Measurements from ENCODE around the gene ASAP3.

Gene ASAP3

DNA sequence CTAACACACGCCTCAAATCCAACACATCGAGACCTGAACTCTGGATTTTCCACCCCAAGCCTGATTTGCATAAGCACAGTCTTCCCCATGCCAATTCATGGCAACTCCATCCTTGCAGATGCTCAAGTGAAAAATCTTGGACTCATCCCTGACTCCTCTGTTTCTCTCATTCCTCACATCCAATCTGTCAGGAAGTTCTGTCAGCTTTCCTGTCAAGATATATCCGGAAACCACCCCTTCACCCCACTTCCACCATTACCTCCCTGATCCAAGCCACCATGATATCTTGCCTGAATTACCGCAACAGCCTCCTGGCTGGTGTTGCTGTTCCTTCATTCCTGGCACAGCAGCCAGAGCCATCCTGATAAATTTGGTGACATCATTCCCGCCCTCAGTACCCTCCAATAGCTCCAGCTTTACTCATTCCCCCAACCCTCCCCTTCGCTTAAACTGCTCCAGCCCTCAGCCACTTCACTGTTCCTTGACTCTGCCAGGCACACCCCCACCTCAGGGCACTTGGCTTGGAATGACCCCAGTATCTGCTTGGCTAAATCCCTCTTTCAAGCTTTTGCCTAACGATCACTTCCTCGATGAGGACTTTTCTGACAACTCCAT lies 76.9 kb downstream of the ASAP3 start (continued):
- TF ChIP-seq ZEB2 (tag by site-specific recombination; IDR thresholded peaks at IDR 0.05) (no peak), ZNF585B (tag by site-specific recombination; IDR thresholded peaks at IDR 0.05) (no peak), GLIS1 (tag by site-specific recombination; IDR thresholded peaks at IDR 0.05) (no peak), ZFHX2 (tag by site-specific recombination; conservative IDR thresholded peaks at IDR 0.05) (peak; percentile 19; the same call in 1 of the 2 replicates), GFI1B (tag by site-specific recombination; IDR thresholded peaks at IDR 0.05) (no peak), ZNF214 (tag by site-specific recombination; IDR thresholded peaks at IDR 0.05; ENCODE audit: borderline replicate concordance) (no peak), ZNF600 (tag by site-specific recombination; IDR thresholded peaks at IDR 0.05) (0 out of 2 replicates have a peak, but pooled peaks have one; percentile 29), MYNN (tag by site-specific recombination; IDR thresholded peaks at IDR 0.05; ENCODE audit: borderline replicate concordance) (no peak), SP7 (tag by site-specific recombination; IDR thresholded peaks at IDR 0.05) (0 out of 2 replicates have a peak, but pooled peaks have one; percentile 20), ZNF416 (tag by site-specific recombination; IDR thresholded peaks at IDR 0.05) (no peak), ZNF791 (tag by site-specific recombination; IDR thresholded peaks at IDR 0.05) (no peak), ZNF114 (tag by site-specific recombination; IDR thresholded peaks at IDR 0.05) (no peak), ZNF660 (tag by site-specific recombination; IDR thresholded peaks at IDR 0.05) (no peak)
- TF ChIP-seq, protein P1, sequence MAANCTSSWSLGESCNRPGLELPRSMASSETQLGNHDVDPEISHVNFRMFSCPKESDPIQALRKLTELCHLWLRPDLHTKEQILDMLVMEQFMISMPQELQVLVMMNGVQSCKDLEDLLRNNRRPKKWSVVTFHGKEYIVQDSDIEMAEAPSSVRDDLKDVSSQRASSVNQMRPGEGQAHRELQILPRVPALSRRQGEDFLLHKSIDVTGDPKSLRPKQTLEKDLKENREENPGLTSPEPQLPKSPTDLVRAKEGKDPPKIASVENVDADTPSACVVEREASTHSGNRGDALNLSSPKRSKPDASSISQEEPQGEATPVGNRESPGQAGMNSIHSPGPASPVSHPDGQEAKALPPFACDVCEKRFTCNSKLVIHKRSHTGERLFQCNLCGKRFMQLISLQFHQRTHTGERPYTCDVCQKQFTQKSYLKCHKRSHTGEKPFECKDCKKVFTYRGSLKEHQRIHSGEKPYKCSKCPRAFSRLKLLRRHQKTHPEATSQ (tag by site-specific recombination; IDR thresholded peaks at IDR 0.05): no peak
- TF ChIP-seq, protein P2, sequence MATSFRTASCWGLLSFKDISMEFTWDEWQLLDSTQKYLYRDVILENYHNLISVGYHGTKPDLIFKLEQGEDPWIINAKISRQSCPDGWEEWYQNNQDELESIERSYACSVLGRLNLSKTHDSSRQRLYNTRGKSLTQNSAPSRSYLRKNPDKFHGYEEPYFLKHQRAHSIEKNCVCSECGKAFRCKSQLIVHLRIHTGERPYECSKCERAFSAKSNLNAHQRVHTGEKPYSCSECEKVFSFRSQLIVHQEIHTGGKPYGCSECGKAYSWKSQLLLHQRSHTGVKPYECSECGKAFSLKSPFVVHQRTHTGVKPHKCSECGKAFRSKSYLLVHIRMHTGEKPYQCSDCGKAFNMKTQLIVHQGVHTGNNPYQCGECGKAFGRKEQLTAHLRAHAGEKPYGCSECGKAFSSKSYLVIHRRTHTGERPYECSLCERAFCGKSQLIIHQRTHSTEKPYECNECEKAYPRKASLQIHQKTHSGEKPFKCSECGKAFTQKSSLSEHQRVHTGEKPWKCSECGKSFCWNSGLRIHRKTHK (tag by site-specific recombination; IDR thresholded peaks at IDR 0.05): no peak
- TF ChIP-seq, protein P3, sequence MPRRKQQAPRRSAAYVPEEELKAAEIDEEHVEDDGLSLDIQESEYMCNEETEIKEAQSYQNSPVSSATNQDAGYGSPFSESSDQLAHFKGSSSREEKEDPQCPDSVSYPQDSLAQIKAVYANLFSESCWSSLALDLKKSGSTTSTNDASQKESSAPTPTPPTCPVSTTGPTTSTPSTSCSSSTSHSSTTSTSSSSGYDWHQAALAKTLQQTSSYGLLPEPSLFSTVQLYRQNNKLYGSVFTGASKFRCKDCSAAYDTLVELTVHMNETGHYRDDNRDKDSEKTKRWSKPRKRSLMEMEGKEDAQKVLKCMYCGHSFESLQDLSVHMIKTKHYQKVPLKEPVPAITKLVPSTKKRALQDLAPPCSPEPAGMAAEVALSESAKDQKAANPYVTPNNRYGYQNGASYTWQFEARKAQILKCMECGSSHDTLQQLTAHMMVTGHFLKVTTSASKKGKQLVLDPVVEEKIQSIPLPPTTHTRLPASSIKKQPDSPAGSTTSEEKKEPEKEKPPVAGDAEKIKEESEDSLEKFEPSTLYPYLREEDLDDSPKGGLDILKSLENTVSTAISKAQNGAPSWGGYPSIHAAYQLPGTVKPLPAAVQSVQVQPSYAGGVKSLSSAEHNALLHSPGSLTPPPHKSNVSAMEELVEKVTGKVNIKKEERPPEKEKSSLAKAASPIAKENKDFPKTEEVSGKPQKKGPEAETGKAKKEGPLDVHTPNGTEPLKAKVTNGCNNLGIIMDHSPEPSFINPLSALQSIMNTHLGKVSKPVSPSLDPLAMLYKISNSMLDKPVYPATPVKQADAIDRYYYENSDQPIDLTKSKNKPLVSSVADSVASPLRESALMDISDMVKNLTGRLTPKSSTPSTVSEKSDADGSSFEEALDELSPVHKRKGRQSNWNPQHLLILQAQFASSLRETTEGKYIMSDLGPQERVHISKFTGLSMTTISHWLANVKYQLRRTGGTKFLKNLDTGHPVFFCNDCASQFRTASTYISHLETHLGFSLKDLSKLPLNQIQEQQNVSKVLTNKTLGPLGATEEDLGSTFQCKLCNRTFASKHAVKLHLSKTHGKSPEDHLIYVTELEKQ (tag by site-specific recombination; IDR thresholded peaks at IDR 0.05; ENCODE audit: borderline replicate concordance): no peak

DNA sequence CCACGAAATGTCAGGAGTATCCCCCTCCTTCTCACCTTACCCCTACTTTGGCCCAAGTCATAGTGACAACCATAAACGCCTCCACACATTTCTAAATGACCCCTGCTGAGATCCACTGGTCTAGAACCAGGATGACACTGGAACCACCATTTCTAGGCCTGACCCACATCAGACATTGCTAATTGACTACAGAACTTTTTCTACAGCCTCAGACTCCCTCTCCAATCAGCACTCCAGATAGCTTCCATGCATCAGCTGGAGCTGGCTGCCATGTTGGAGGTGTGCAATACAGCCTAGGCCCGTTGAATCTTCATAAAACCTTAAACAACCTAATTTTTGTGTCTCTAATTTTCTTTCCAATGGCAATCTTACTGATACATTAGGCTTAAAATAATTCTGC lies 78.0 kb downstream of the ASAP3 start:
- TF ChIP-seq ZNF138 (tag by site-specific recombination; IDR thresholded peaks at IDR 0.05; ENCODE audit: borderline replicate concordance) (no peak), ZBTB17 (tag by site-specific recombination; IDR thresholded peaks at IDR 0.05) (peak; percentile 28; the same call in 1 of the 2 replicates)
- H3K36me3 ChIP-seq (ENCODE audit: control insufficient read depth in 2 of 2, insufficient read depth in 1 of 2, low read length in 2 of 2): no peaks in the 10 kb centered on the region
- POLR2A ChIA-PET: no interaction called here
- H3K4me3 ChIP-seq (ENCODE audit: low read depth, low read length): no peak overlapping the region
- peaks cover 13% of the 10 kb centered on the region for H3K4me1 ChIP-seq (ENCODE audit: control insufficient read depth, insufficient read depth, low read length)
- CTCF ChIA-PET: interaction anchor here (0.6 kb wide), 1 partner anchor 36 kb away, joined by 3 read pairs; the partner anchor contains the start of gene ZNF436
- H3K9me3 ChIP-seq (ENCODE audit: control insufficient read depth, insufficient read depth, low read depth, low read length): no peaks in the 10 kb centered on the region
- H3K27ac ChIP-seq (ENCODE audit: extremely low read depth, low read depth, low read length): no peak overlapping the region
